Type B pancreatic cell (in vitro differentiated cells): ENCODE data around the gene KCNJ9. TPM values are rescaled to one million over a fixed set of nuclear protein-coding genes. Genes with fewer than 3 reads are reported as not detected.

ENCODE experiments used
- DNase-seq: peaks from one replicate; pipeline ENCODE4 v3.0.0; 2021; ENCODE audit warnings: mixed read lengths; ENCODE audit not compliant: unreplicated experiment; ENCODE audit errors: extremely low spot score
- H3K27ac Mint-ChIP-seq: 2 replicates; pipeline ENCODE4 v1.8.0; 2021; ENCODE audit warnings: mild to moderate bottlenecking, mixed read lengths
- H3K27me3 Mint-ChIP-seq: 2 replicates; pipeline ENCODE4 v1.8.0; 2021; ENCODE audit warnings: mixed read lengths
- H3K36me3 Mint-ChIP-seq: 2 replicates; pipeline ENCODE4 v1.8.0; 2021; ENCODE audit warnings: mixed read lengths
- H3K4me1 Mint-ChIP-seq: one replicate; pipeline ENCODE4 v1.8.0; 2021; ENCODE audit warnings: mixed read lengths; ENCODE audit not compliant: unreplicated experiment
- H3K4me3 Mint-ChIP-seq: 2 replicates; pipeline ENCODE4 v1.8.0; 2021; ENCODE audit warnings: mild to moderate bottlenecking, mixed read lengths
- H3K9me3 Mint-ChIP-seq: 2 replicates; pipeline ENCODE4 v1.8.0; 2021; ENCODE audit warnings: mixed read lengths
- total RNA-seq: library from RNA; stranded (reverse); gene quantifications from 2 replicates; pipeline ENCODE4 v1.2.1, GENCODE V29; 2021; ENCODE audit warnings: low replicate concordance
- TF ChIP-seq, protein P1 (sequence below): fragments of 200-600 bp; sonication (generic); conservative IDR thresholded peaks from 2 replicates; pipeline ENCODE4 v1.5.0; 2021; ENCODE audit warnings: antibody characterized with exemption, mild to moderate bottlenecking

Gene KCNJ9
- total RNA-seq, 1 donor from 2014 or later: not detected

- H3K9me3 Mint-ChIP-seq: no peaks in the 10 kb centered on the region
- H3K4me3 Mint-ChIP-seq: no peak overlapping the region
- H3K27ac Mint-ChIP-seq: no peak overlapping the region
- H3K36me3 Mint-ChIP-seq: no peaks in the 10 kb centered on the region
- H3K27me3 Mint-ChIP-seq: peaks cover 82% of the 10 kb centered on the region
- no peak for DNase-seq
- no peaks in the 10 kb centered on the region for H3K4me1 Mint-ChIP-seq
- TF ChIP-seq, protein P1, sequence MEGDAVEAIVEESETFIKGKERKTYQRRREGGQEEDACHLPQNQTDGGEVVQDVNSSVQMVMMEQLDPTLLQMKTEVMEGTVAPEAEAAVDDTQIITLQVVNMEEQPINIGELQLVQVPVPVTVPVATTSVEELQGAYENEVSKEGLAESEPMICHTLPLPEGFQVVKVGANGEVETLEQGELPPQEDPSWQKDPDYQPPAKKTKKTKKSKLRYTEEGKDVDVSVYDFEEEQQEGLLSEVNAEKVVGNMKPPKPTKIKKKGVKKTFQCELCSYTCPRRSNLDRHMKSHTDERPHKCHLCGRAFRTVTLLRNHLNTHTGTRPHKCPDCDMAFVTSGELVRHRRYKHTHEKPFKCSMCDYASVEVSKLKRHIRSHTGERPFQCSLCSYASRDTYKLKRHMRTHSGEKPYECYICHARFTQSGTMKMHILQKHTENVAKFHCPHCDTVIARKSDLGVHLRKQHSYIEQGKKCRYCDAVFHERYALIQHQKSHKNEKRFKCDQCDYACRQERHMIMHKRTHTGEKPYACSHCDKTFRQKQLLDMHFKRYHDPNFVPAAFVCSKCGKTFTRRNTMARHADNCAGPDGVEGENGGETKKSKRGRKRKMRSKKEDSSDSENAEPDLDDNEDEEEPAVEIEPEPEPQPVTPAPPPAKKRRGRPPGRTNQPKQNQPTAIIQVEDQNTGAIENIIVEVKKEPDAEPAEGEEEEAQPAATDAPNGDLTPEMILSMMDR: no peak
Observed at GRCh38 chr1:160052936-160053335, 28.4 kb upstream of the KCNJ9 start.

- Mint-ChIP-seq H3K36me3 (no peaks in the 10 kb centered on the region), H3K27me3 (peaks cover 83% of the 10 kb centered on the region), H3K4me3 (no peak overlapping the region), H3K4me1 (no peaks in the 10 kb centered on the region), H3K27ac (no peak overlapping the region), H3K9me3 (no peaks in the 10 kb centered on the region)
- TF ChIP-seq, protein P1: no peak
- DNase-seq: no peak
Observed at GRCh38 chr1:160053548-160054365, 27.6 kb upstream of the KCNJ9 start.

GRCh38 chr1:160056648-160057169, 24.6 kb upstream of the KCNJ9 start:
- Mint-ChIP-seq H3K27ac (no peak overlapping the region), H3K27me3 (peaks cover 92% of the 10 kb centered on the region)

DNA sequence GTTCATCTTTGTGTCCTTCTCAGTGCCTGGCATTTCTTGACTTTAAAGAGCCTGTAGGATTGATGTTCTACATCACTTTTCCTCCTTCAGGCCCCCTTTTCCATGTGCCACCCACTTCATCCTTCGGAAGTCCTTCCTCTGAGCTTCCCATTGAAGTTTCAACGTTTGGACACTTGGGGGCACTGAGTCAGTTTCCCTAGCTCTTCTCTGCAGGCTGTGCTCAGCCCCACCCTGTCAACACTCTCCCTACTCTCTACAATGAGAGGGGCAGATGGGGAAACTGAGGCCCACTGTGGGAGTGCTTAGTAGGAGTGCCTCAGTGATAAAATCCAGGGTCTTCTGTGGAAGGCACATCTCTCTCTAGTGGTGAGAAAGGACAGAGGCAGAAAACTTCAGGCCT, 23.3 kb upstream of the KCNJ9 start:
- H3K27ac Mint-ChIP-seq: no peak overlapping the region
- H3K4me3 Mint-ChIP-seq: no peak overlapping the region
- no peaks in the 10 kb centered on the region for H3K9me3 Mint-ChIP-seq
- peaks cover 80% of the 10 kb centered on the region for H3K27me3 Mint-ChIP-seq
- no peaks in the 10 kb centered on the region for H3K4me1 Mint-ChIP-seq
- H3K36me3 Mint-ChIP-seq: no peaks in the 10 kb centered on the region
- DNase-seq: no peak
- TF ChIP-seq, protein P1: peak; percentile 40

More at GRCh38 chr1:160056648-160057169, 24.6 kb upstream of the KCNJ9 start:
- Mint-ChIP-seq H3K9me3 (no peaks in the 10 kb centered on the region), H3K36me3 (no peaks in the 10 kb centered on the region), H3K4me1 (no peaks in the 10 kb centered on the region), H3K4me3 (no peak overlapping the region)
- DNase-seq: no peak
- TF ChIP-seq, protein P1: no peak

DNA sequence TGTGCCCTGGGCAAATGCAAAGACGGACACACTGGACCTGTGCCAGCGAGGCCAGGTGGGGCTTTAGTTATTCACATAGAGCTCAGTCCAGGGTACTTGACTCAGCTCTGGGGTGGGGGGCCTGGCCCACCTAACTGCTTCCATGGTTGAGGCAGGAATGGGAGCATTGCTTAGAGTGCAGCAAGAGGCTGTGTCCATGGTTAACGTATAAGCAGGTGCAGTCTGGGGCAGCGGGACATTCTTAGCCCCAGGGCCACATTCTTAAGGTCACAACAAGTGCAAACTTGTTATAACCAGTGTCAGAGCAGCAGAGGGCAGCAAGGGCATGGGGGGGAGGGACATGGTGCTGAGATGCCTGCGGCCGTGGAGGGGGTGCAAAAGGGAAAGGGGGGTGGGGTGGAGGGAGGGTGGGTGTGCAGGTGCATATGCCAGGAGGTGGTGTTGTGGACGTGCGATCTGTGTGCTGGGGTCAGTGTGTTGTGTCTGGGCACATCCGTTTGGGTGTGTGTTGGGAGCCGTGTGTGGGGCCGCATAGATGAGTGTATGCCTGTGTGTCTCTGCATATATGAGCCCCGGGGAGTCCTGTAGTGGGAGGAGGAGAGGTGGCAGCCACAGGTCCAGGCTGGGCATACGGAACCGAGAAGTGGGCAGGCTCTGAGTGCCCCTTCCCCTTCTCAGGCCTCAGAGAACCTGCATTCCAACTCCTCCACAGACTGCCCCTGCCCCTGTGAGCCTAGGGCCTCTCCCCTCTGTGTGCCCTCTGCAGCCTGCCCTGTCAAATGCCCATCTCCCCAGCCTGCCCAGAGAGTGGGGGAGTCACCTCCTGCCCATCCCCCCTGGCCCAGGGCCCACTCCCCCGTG, 19.7 kb upstream of the KCNJ9 start:
- Mint-ChIP-seq H3K4me1 (no peaks in the 10 kb centered on the region), H3K27ac (no peak overlapping the region), H3K4me3 (no peak overlapping the region), H3K36me3 (no peaks in the 10 kb centered on the region), H3K9me3 (no peaks in the 10 kb centered on the region), H3K27me3 (peaks cover 75% of the 10 kb centered on the region)
- no peak for DNase-seq
- TF ChIP-seq, protein P1: no peak
